CD4-positive, alpha-beta T cell treated with Interleukin-17A for 1 hour (primary cell): ENCODE measurements around the gene DCXR.
"Not testable (repeated sequence)": the region's sequence is repeated elsewhere in the genome, so short reads cannot be mapped to it uniquely, and the experiment has no call there.

Source experiments
- DNase-seq: peaks from one replicate; pipeline ENCODE4 v3.0.0-alpha.2; 2020

The DCXR gene

DNA sequence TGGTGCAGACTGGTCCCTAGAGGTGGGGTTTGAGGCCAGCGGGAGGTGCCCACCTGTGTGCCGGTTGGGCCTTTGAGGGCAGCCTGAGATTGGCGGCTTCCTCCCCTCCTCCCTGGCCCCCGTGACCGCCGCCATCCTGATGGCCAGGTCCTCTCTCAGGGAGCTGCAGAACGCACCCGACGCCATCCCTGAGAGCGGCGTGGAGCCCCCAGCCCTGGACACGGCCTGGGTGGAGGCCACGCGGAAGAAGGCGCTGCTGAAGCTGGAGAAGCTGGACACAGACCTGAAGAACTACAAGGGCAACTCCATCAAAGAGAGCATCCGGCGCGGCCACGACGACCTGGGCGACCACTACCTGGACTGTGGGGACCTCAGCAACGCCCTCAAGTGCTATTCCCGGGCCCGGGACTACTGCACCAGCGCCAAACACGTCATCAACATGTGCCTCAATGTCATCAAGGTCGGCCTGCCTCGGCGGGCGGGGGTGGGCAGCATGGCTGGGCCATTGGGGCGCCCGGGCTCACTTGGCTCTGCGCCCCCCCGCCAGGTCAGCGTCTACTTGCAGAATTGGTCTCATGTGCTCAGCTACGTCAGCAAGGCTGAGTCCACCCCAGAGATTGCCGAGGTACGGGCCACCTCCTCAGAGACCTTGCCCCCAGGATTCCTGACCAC is 17.0 kb upstream of the DCXR start:
- DNase-seq = no peak

DNA sequence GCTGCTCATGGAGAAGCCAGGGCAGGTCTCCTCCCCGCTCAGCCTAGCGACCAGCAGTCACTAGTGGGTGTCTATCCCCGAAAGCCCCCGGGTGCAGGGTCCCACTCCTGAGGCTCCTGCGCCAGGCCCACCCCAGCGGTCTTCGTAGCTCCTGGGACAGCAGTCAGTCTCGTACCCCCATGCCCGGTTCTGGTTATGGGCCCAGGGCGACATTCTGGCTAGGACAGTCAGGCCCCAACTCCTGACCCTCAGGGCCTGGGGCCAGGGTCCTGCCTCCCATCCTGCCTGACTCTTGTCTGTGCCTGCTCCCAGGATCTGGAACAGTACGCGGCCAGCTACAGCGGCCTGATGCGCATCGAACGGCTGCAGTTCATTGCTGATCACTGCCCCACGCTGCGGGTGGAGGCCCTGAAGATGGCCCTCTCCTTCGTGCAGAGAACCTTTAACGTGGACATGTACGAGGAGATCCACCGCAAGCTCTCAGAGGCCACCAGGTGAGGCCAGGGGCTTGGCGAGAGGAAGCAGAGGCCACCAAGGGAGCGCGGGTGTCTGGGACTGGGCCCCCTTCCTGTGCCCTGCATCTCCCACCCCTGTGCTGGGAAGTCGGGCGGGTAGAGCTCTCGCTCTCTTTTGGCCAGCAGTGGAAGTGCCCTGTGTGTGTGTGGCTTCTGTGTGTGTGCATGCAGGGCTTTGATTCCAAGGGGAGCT is 16.2 kb upstream of the DCXR start:
- DNase-seq = no peak

DNA sequence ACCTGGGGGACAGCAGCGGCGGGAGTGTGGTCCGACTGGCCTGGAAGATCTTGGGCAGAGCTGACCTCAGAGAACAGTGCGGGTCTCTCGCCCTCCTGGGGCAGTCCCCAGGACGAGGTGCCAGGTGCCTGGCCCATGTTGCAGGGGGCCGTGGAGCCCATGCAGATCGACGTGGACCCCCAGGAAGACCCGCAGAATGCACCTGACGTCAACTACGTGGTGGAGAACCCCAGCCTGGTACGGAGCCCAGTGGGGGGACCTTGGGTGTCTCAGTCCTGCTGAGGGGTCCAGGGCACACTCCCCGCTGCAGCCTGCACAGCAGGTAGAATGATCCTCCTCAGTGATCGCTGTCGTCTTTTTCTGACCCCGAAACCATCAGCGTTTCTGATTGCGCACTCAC is 15.6 kb upstream of the DCXR start:
- DNase-seq = no peak

DNA sequence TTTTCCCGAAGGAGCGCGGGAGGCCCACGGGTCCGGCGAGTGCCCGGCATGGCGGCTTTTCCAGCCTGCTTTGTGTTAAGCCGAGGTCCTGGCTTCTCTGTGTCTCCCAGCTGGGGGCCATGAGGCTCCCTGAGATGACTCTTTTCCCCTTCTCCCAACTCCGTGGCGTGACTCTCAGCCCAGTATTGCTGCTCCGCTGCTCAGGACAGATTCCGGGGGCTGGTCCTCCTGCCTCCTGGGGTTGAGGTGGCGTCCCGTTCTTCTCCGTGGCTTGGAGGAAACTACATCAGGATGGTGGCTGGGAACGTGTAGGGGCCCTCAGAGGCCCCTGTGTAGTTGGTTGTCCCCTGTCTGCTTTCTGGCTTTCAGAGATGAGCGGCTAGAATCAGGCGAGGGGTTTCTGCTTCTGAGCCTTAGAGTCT is 15.2 kb upstream of the DCXR start:
- no peak for DNase-seq

DNA sequence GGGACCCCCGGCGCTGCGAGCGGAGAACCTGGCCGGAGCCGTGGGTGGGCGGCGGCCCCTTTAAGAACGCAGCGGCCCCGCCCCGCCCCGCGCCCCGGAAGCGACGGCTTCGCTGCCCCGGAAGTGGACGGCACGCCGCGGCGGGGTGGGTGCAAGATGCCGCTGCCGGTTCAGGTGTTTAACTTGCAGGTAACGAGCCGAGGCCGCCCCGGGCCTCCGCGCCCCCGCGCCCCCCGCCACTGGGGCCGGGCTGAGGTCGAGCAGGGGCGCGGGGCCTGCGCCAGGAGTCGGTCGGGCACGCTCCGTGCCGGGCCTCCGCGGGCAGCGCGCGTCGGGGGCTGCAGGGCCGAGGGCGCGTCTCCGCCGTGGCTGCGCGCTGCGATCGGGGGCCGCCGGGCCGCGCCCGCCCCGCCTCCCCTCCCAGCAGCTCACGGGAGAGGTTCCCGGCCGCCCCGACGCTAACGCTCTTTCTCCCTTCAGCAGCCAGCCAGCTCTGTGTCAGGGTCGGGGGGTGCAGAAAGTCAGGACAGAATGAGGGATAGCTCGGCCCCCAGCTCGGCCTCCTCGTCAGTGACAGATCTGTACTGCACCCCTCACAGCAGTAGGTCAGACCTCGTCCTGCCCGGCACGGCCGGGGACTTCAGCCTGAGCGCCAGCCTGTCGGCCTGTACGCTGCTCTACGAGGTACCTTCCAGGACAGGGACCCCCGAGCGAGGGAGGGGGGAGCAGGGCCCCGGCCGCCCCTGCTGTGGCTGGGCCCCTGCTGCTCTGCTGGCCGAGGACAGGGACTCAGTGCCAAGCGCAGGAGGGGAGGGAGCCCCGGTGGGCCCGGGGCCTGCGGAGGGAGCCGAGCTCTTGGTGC is 14.5 kb upstream of the DCXR start, which contains the start of the genes GPS1 and RFNG:
Gene GPS1 (plus strand): TSS at position 123 of the 862 bp plus-strand sequence. CDS start 34 bp downstream, at position 157.
Gene RFNG (minus strand): TSS at position 36 of the 862 bp plus-strand sequence. CDS start 45 bp downstream, outside the sequence.
- peak; percentile 77 for DNase-seq

DNA sequence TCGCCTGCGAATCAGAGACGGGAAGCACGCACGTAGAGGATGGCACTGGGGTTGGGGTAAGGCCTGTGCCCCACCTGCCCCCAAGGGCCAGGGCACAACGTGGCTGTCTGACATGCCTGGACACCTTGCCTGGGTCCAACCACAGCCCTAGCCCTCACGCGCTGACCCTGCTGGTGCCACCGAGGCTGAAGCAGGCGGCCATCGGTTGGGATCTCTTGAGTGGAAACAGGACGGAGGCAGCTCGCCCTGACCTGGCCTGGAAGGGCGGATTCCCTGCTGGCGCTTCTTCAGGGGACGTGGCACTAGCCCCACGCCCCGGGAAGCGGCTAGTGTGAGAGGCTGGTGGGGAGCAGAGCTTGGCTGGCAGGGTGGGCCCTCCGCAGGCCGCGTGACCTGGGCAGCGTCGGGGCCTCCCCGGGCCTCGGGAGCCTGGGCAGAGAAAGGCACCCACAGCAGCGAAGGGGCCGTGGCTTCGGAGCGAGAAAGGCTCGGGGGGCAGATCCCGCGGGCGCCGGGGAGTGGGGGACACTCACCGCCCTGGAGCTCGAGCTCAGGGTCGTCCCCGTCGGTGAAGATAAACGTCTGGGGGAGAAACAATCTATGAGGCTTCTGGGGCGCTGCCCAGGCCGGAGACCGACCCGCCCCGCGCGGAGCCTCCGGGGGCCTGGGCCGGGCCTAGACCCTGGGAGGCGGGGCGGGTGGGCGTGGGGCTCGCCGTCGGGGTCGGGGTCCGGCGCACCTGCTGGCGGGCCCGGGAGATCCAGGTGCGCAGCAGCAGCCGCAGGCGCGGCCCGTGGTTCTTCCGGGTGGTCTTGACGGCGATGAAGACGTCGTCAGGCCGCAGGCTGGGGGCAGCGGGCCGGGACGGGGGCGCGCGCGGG is 13.5 kb upstream of the DCXR start:
- no peak for DNase-seq

DNA sequence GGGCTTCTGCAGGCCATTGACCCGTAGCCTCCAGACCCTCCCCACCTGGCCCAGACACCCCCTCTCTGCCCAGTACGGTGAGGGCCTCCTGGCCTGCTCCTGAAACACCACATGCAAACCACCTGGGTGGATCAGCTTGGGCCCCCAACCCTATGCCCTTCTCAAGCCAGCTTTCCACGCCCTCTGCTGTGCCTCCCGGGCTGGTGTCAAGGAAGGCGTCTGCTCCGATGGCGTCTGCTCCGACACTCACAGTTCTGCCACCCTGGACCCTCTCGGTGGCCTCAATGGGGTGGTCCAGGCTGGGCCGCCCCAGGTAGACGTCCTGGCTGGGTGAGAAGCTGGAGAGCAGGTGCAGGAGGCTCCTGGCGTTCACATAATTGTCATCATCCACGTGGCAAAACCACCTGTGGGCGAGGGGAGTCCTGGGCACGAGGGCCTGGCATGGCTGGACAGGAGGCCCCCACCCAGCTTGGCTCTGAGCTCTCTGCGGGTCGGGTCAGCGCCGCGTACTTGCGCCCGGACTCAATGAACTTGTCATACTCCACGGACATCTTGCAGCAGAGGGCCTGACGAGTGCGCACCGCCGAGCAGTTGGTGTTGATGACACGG is 12.8 kb upstream of the DCXR start:
- no peak for DNase-seq

DNA sequence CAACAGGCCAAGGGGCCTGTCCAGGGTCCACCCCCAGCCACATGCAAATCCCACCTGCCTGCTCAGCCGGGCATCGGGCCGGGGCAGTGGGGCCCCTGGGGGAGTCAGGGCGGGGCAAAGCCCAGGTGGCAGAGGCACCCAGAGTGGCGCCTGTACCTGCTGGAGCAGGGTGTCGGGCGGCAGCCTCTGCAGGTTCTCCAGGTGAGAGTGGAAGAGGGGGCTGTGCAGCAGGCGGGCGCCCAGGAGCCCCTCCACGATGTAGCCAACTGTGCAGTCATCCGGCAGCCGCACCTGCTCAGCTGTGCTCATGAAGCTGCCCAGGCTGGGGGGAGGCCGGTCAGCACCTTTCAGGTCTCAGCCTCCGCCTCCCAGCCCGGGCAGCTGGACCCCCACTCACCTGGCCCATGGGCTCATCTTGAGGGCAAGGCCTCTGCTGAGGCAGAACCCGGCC is 12.0 kb upstream of the DCXR start:
- DNase-seq = no peak

DNA sequence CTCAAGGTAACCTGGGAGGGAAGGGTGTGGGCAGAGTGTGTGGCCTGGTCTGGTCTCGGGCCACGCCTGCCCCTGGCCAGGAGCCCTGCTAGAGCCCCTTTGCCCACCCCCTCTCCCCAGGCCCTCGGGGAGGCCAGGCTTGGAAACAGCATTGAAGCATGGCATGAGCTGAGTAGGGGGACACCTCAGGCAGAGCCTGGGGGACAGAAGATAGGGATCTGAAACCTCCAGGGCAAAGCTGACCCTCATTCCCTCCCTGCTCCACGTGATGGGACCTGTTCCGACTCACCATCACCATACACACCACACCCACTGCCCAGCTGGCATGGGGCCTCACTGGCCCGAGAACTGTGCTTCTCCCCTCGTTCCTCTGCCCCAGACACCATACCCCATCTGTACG is 11.6 kb upstream of the DCXR start:
- DNase-seq = no peak

DNA sequence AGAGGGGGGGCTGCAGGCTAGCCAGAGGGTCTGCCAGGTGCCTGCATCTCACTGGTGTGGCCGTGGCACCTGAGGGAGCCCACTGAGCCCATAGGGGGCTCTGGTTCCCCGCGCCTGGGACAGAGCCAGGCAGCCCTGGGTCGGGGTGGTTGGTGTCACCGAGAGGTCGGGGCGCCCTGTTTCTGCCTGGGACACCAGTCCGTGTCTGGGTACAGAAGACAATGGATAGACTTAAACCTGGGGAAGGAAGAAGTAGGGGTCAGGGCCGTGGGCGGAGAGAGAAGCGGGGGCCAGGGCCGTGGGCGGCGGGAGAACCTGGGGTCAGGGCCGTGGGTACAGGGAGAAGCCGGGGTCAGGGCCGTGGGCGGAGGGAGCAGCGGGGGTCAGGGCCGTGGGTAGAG is 11.1 kb upstream of the DCXR start:
- no peak for DNase-seq

DNA sequence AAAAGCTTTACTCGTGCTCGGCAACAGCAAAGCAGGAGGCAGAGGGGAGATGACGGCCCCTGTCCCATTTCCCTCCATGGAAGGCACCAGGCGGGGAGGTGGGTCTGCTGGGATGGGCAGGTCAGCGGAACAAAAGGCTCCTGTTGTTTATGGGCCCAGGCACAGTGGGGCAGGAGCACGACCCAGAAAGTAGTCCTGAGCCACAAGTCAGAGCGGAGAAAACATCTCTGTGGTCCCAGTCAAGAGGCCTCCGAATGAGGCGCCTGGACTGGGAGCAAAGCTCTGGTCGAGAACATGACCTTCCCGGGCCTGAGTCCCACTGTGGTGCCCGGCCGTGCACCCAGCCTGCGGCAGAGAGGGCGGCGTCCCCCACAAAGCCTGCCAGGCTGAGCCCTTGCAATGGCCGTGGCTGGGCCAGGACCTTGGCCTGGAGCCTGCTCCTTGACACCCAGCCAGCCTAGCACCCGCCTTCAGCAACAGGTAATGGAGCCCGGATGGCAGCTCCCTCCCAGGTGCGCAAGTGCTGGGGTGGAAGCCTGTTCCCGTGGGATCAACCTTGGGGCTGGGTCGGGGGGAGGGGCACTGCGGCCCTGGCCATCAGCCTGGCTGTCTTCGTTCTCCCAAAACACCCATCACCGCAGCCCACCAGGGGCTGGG is 10.5 kb upstream of the DCXR start:
- DNase-seq = no peak

DNA sequence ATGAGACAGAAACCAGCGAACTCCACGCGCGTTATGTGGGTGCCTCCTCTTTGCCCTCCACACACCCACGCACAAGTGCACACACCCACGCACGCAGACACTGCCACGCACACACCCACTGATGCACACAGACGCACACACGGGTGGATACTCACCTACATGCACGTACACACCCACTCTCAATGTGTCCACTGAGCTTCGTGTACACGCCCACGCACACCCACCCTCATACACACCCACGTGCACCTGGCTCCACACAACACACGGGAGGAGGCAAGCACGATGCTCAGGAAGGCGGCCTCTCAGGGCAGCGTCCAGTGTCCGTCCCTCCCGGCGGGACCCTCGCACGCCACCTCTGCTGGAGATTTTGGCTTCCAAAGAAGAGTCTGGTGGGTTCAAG is 9.9 kb upstream of the DCXR start:
- no peak for DNase-seq

DNA sequence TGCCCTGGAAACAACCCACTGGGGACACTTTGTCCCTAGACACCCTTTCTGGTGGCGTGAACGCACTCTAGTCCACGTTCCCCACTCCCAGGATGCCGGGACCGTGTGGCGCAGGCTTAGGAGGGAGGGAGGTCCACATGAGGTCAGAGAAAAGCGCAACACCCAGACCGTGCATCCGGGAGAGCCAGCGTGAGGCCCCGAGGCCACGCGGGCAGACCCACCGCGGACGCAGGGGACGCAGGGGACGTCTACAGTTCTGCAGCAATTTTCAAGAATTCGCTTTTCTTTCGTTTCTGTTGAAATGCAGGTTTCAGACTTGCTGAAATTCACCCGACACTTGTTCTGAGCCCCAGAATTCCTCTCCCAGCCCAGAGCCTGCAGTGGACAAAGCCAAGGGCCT is 9.4 kb upstream of the DCXR start:
- DNase-seq = no peak

DNA sequence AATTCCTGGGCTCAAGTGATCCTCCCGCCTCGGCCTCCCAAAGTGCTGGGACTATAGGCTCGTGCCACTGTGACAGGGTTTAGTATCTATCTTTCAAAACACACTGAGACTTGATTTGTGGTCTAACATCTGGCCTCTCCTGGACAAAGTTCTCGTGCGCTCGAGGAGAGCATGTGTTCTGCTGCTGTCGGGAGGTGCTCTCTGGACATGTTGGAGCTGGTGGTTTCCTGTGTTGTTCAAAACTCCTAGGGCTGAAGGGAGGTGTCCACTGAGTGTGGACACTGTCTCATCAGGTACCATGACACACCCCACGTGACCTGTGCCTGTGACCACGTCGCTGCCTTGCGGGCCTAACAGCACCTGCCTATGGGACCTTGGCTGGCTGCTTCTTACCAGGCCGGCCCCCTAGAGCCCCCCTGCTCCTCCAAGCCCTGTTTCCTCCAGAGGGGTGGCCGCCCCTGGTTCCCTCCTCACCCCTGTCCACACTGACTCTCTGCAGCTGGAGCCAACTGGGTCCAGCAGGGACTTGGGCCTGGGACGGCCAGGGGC is 8.5 kb upstream of the DCXR start:
- DNase-seq = no peak

DNA sequence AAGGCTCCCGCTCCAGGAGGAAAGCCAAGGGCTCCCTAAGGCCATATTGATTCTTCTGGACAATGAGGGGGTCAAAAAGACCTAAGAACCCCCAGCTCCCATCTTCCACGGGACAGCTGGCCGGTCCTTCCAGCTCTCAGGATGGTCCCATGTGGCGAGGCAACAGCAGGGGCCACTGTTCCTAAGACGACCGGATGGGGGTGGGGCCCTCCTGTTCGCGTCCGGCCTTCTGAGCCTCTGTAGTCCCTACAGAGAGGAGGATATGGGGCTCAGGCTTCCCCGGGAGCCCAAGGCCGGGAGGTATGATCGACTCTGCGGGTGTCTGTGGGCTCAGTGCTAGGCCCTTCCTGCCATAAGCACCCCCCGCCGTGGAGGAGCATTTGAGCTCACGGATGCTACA is 6.0 kb upstream of the DCXR start:
- DNase-seq = no peak

DNA sequence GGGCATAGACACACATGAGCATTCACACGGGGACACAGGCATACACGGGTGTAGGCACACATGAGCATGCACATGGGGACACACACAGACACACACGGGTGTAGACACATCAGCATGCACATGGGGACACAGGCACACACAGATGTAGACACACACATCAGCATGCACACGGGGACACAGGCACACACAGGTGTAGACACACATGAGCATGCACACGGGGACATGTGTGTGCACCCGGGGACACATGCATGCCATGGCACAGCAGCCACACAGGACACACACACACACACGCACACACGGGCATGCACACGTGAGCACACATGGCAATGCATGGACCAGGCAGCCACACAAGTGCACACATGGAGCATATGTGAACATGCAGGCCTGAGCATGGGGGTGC is 5.2 kb upstream of the DCXR start:
- DNase-seq = no peak

DNA sequence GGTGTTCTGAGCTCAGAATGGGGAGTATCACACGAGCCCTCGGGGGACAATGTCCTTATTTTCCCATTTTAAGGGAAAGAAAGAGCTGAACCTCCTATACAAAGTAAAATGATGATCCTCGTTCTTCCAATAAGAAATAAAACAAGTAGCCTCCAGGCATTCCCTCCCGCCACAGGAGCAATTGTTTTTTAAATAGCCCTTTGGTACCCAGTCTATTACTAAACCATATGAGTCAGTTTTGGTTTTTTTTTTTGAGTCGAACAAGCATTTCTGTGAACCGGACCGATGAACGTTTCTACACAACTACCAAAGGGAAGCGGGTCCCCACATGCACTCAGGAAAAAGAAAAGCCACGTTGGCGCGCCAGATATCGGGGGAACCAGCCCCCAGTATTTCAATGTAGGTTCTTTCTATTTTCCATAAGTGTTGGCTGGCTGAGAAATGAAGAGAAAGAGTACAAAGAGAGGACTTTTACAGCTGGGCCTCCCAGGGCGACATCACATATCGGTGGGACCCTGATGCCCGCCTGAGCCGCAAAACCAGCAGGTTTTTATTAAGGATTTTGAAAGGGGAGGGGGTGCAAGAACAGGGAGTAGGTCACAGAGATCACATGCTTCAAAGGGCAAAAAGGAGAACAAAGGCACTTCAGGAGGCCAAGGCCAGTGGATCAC is 3.8 kb upstream of the DCXR start:
- no peak for DNase-seq

DNA sequence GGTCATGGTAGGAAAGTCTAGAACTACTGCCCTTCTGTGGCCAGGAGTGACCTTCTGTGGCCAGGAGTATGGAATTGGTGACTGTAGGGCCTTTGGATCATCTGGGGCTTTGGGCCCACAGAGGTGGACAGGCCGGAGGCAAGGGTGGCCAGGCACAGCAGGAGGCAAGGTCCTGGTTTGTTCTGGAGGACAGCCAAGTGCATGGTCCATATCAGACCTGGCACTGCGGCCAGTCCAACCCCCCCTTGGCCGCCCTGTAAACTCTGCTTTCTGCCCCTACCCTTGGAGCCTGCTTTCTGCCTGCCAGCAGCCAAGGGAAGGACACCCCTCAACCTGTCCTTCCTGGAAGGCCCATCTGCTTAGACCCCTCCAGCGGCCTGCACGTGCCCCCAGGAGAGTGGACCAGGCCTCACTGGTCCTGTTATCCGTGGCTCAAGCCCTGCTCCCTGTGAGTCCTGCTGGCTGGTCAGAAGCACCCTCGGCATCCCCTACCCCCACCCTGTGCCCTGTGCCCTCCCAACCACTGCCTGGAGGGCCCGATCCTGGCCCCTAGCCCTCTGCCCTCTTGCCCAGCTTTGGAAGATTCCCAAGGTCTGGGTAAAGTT is 2.3 kb upstream of the DCXR start:
- DNase-seq = no peak

DNA sequence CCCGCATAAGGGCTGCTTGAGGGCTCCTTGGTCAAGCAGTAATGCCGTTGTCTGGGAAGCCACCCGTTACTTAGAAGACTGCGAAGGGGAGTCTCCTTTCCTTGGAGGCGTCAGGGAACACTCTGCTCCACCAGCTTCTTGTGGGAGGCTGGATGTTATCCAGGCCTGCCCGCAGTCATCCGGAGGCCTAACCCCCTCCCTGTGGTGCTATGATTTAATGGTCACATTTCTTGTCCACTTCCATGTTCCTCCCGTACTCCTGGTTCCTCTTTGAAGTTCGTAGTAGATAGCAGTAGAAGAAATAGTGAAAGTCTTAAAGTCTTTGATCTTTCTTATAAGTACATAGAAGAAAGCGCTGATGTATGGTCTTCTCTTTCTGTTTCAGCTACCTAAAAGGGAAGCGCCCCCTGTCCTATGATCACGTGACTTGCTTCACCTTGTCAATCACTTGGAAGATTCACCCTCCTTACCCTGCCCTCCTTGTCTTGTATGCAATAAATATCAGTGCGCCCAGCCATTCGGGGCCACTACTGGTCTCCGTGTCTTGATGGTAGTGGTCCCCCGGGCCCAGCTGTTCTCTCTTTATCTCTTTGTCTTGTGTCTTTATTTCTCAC is 1.4 kb upstream of the DCXR start:
- DNase-seq = not testable (repeated sequence)

DNA sequence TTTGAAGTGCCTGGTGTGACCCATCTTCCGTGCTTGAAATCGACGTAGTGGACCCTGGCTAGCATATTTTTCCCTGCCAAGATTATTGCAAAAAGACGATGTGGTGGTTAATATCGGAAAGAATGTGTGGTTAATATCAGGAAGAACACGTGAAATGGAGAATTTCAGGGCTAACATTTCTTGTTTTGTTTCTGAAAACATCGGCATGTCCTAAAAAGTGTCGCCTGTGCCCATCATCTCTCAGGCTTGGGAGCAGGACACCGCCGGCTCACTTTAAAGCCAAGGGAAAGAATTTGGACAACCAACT is 345 bp upstream of the DCXR start:
- DNase-seq = no peak
